ENCODE data around the gene AGRN. TPM values are rescaled to one million over a fixed set of nuclear protein-coding genes. Genes with fewer than 3 reads are reported as not detected.

The AGRN gene
- total RNA-seq, 1 experiment from 2014 or later = 184 TPM

DNA sequence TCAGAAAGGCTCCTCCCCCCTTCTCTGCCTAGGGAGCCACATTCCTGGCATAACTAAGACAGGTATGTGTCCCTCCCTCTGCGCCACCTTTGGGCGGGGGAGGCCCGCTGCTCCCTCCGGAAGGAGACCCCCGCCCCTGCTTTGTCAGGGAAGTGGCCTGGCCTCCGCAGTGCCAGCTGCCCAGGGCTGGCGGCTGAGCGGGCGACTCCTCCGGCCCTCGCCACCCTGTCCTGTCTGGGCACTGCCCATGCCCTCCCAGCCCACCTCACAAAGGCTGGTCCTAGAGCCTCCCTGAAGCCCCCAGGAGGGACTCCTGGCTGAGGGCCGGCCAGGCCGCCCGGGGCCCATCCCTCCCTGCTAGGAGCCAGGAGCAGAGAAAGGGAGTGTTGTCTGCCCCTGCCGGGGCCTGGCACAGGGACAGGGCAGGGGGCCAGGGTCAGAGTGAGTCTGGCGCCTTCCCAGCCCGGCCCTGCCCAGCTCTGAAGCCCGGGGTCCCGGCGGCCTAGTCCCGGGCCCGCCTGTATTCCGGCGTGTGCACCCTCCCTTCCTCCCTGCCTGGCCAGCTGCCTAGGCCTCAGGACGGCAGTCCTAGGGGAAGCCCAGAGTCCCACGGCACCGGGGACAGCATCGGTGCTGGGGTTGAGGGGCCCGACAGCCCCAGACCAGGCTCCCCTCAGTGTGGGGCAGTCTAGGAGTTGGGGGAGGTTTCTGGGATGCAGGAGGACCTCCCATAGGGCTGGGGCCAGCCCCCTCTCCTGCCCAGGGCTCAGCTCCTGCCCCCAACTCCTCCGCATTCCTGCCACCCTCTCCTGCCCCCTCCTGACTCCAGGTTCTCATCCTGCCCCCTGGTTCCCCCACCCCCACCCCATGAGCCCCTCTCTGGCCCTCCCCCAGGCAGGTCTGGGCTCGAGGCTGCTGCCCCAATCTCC lies 5.1 kb downstream of the AGRN start (continued):
- TF ChIP-seq, protein P1, sequence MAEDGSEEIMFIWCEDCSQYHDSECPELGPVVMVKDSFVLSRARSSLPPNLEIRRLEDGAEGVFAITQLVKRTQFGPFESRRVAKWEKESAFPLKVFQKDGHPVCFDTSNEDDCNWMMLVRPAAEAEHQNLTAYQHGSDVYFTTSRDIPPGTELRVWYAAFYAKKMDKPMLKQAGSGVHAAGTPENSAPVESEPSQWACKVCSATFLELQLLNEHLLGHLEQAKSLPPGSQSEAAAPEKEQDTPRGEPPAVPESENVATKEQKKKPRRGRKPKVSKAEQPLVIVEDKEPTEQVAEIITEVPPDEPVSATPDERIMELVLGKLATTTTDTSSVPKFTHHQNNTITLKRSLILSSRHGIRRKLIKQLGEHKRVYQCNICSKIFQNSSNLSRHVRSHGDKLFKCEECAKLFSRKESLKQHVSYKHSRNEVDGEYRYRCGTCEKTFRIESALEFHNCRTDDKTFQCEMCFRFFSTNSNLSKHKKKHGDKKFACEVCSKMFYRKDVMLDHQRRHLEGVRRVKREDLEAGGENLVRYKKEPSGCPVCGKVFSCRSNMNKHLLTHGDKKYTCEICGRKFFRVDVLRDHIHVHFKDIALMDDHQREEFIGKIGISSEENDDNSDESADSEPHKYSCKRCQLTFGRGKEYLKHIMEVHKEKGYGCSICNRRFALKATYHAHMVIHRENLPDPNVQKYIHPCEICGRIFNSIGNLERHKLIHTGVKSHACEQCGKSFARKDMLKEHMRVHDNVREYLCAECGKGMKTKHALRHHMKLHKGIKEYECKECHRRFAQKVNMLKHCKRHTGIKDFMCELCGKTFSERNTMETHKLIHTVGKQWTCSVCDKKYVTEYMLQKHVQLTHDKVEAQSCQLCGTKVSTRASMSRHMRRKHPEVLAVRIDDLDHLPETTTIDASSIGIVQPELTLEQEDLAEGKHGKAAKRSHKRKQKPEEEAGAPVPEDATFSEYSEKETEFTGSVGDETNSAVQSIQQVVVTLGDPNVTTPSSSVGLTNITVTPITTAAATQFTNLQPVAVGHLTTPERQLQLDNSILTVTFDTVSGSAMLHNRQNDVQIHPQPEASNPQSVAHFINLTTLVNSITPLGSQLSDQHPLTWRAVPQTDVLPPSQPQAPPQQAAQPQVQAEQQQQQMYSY (CRISPR knock-in tag; IDR thresholded peaks at IDR 0.05) = no peak
- TF ChIP-seq, protein P2, sequence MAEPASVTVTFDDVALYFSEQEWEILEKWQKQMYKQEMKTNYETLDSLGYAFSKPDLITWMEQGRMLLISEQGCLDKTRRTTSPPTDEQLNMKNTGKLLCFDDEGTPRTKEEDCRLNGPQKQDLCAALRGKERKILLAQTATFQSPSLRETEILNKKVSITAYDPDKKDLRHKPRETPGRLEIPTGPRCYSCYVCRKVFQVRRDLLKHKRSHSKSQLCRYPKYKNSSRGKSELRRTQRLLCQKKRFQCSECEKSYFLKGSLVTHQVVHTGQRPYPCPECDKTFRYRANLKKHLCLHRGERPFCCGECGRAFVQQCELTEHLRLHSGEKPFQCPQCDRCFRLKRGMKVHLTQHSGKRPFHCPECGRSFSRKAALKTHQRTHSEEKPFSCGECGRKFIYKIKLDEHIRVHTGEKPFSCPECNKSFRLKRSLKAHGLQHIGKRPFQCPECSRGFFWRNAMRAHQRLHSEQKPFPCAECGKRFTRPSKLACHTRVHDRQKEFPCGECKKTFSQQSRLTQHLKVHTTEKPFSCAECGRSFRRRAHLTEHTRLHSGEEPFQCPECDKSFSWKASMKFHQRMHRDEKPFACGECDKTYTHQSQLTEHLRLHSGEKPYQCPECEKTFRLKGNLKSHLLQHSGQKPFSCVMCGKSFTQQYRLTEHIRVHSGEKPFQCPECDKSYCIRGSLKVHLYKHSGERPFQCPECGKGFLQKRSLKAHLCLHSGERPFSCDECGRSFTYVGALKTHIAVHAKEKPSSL (CRISPR knock-in tag; conservative IDR thresholded peaks at IDR 0.05) = no peak
- TF ChIP-seq FOXK1 (CRISPR knock-in tag; IDR thresholded peaks at IDR 0.05) = 0 out of 2 replicates have a peak, but pooled peaks have one; percentile 1
- TF ChIP-seq ERG (CRISPR knock-in tag; IDR thresholded peaks at IDR 0.05) = no peak
- TF ChIP-seq ZNF219 (CRISPR knock-in tag; IDR thresholded peaks at IDR 0.05; ENCODE audit: borderline replicate concordance) = no peak
- TF ChIP-seq ZBTB43 (CRISPR knock-in tag; IDR thresholded peaks at IDR 0.05) = no peak
- no peak for TF ChIP-seq ZNF512 (CRISPR knock-in tag; IDR thresholded peaks at IDR 0.05; ENCODE audit: borderline replicate concordance)
- no peak for TF ChIP-seq PRRX2 (CRISPR knock-in tag; IDR thresholded peaks at IDR 0.05)
- TF ChIP-seq, protein P3, sequence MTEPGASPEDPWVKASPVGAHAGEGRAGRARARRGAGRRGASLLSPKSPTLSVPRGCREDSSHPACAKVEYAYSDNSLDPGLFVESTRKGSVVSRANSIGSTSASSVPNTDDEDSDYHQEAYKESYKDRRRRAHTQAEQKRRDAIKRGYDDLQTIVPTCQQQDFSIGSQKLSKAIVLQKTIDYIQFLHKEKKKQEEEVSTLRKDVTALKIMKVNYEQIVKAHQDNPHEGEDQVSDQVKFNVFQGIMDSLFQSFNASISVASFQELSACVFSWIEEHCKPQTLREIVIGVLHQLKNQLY (CRISPR knock-in tag; IDR thresholded peaks at IDR 0.05) = no peak
- no peak for TF ChIP-seq E2F5 (CRISPR knock-in tag; IDR thresholded peaks at IDR 0.05)
- TF ChIP-seq NR1H2 (CRISPR knock-in tag; IDR thresholded peaks at IDR 0.05) = no peak
- peak; percentile 97 for TF ChIP-seq TEAD4 (CRISPR knock-in tag; IDR thresholded peaks at IDR 0.05)
- TF ChIP-seq ETV6 (CRISPR knock-in tag; IDR thresholded peaks at IDR 0.05) = 0 out of 2 replicates have a peak, but pooled peaks have one; percentile 59
- 0 out of 2 replicates have a peak, but pooled peaks have one; percentile 32 for TF ChIP-seq ZBTB21 (CRISPR knock-in tag; IDR thresholded peaks at IDR 0.05; ENCODE audit: borderline replicate concordance)
- no peak for TF ChIP-seq NFATC4 (CRISPR knock-in tag; IDR thresholded peaks at IDR 0.05)
- TF ChIP-seq MAX (CRISPR knock-in tag; IDR thresholded peaks at IDR 0.05) = no peak
- no peak for TF ChIP-seq MYBL2 (CRISPR knock-in tag; IDR thresholded peaks at IDR 0.05)
- TF ChIP-seq, protein P4, sequence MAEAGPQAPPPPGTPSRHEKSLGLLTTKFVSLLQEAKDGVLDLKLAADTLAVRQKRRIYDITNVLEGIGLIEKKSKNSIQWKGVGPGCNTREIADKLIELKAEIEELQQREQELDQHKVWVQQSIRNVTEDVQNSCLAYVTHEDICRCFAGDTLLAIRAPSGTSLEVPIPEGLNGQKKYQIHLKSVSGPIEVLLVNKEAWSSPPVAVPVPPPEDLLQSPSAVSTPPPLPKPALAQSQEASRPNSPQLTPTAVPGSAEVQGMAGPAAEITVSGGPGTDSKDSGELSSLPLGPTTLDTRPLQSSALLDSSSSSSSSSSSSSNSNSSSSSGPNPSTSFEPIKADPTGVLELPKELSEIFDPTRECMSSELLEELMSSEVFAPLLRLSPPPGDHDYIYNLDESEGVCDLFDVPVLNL (CRISPR knock-in tag; IDR thresholded peaks at IDR 0.05; ENCODE audit: borderline replicate concordance, low read depth) = no peak
- peak; percentile 99 for TF ChIP-seq ZNF423 (CRISPR knock-in tag; IDR thresholded peaks at IDR 0.05)
- no peak for TF ChIP-seq GTF2I (CRISPR knock-in tag; conservative IDR thresholded peaks at IDR 0.05)
- TF ChIP-seq TP53 (CRISPR knock-in tag; IDR thresholded peaks at IDR 0.05) = no peak
- TF ChIP-seq IRF2 (CRISPR knock-in tag; IDR thresholded peaks at IDR 0.05; ENCODE audit: borderline replicate concordance, low read depth) = no peak

Data from WTC11 (cell line).